Panc1 (cell line): ENCODE measurements around the gene COPB2. TPM values are rescaled to one million over a fixed set of nuclear protein-coding genes. Genes with fewer than 3 reads are reported as not detected.

Experiments used
- ATAC-seq: fragments of 200-7000 bp; cut with Tn5 transposase; 2 replicates; pipeline ENCODE4 v1.9.1; 2020; ENCODE audit warnings: mild to moderate bottlenecking, moderate library complexity
- BruUV-seq: library from RNA; stranded (reverse); fragments of 400-500 nt; replicated peaks from 2 replicates; lab custom pipeline; 2021; lab: Mats Ljungman, UMichigan
- CTCF ChIA-PET: fragments of 300-600 bp; sonication (Branson Sonifier 250); formaldehyde crosslinking; loops from one replicate; lab custom pipeline; 2022; ENCODE audit warnings: antibody characterized with exemption; lab: Charles Lee
- POLR2A ChIA-PET: fragments of 300-600 bp; sonication (Branson Sonifier 250); formaldehyde crosslinking; loops from one replicate; lab custom pipeline; 2022; ENCODE audit warnings: antibody characterized with exemption; lab: Charles Lee
- DNase-seq: peaks from one replicate; pipeline ENCODE4 v3.0.0-alpha.2; 2010; ENCODE audit warnings: low read depth, low spot score
- H3K27ac ChIP-seq: 2 replicates; pipeline ENCODE4 v1.5.1; 2011; ENCODE audit warnings: mild to moderate bottlenecking, low read length, inconsistent platforms
- H3K27me3 ChIP-seq: fragments of 200-500 bp; sonication (Bioruptor generic); 2 replicates; pipeline ENCODE4 v1.6.0; 2014; ENCODE audit warnings: low read length, inconsistent platforms; ENCODE audit not compliant: control insufficient read depth, insufficient read depth
- H3K36me3 ChIP-seq: fragments of 200-500 bp; sonication (Bioruptor generic); 2 replicates; pipeline ENCODE4 v1.5.1; 2014; ENCODE audit warnings: inconsistent platforms, mild to moderate bottlenecking, low read length, moderate library complexity; ENCODE audit not compliant: control insufficient read depth, insufficient read depth
- H3K4me1 ChIP-seq: 2 replicates; pipeline ENCODE4 v1.5.1; 2011; ENCODE audit warnings: inconsistent platforms, mild to moderate bottlenecking, low read length, moderate library complexity; ENCODE audit not compliant: control insufficient read depth, insufficient read depth
- H3K4me3 ChIP-seq, 2 experiments: 2 replicates each; pipeline ENCODE4 v1.5.1; 2011 to 2012; ENCODE audit warnings: low read depth in 2 of 2, low read length in 2 of 2, mild to moderate bottlenecking in 2 of 2, inconsistent platforms in 1 of 2, moderate library complexity in 1 of 2
- H3K9me3 ChIP-seq: fragments of 200-500 bp; sonication (Bioruptor generic); 2 replicates; pipeline ENCODE4 v1.5.1; 2014; ENCODE audit warnings: low read depth, mild to moderate bottlenecking, inconsistent platforms, low read length, moderate library complexity; ENCODE audit not compliant: control insufficient read depth, insufficient read depth
- CTCF ChIP-seq: fragments of 450-650 bp; IDR thresholded peaks from 2 replicates; pipeline ENCODE4 v1.5.1; 2017; ENCODE audit warnings: mild to moderate bottlenecking
- POLR2AphosphoS5 ChIP-seq: IDR thresholded peaks from 2 replicates; pipeline ENCODE4 v1.6.1; 2012; ENCODE audit warnings: mild to moderate bottlenecking, low read depth, low read length, moderate library complexity
- REST ChIP-seq, 2 experiments: IDR thresholded peaks; 2 replicates each; pipeline ENCODE4 v1.6.1; 2011 to 2012; ENCODE audit warnings: low read depth in 2 of 2, control low read depth in 1 of 2, low read length in 1 of 2, mild to moderate bottlenecking in 1 of 2, moderate library complexity in 1 of 2; ENCODE audit not compliant: insufficient read depth in 1 of 2
- SIN3A ChIP-seq: IDR thresholded peaks from 2 replicates; pipeline ENCODE4 v1.6.1; 2012; ENCODE audit warnings: low read depth, mild to moderate bottlenecking, low read length, moderate library complexity, borderline replicate concordance; ENCODE audit not compliant: insufficient read depth
- TCF7L2 ChIP-seq: IDR thresholded peaks from 2 replicates; pipeline ENCODE4 v1.6.1; 2011; ENCODE audit warnings: mild to moderate bottlenecking, low read depth, low read length, inconsistent platforms
- in situ Hi-C: cut with HindIII; loops from 2 replicates; pipeline ENCODE4 v1.10.0; 2016; ENCODE audit warnings: low sequenced_read_pairs, low pct_unique_long_range_greater_than_20kb
- intact Hi-C: fragments of 100-400 bp; cut with micrococcal nuclease; formaldehyde crosslinking; loops from one replicate; pipeline ENCODE4 v1.10.0; 2022; ENCODE audit not compliant: unreplicated experiment
- total RNA-seq: library from RNA; stranded (reverse); gene quantifications from one replicate; pipeline ENCODE4 v1.2.1, GENCODE V29; 2021; ENCODE audit not compliant: unreplicated experiment

Gene COPB2
- total RNA-seq, 1 experiment from 2014 or later: 150 TPM

GRCh38 chr3:139329364-139329850, 60.0 kb downstream of the COPB2 start:
- H3K4me1 ChIP-seq: peaks cover 7% of the 10 kb centered on the region
- TF ChIP-seq CTCF (peak; percentile 100), SIN3A (no peak), REST (IDR thresholded peaks at IDR 0.05; ENCODE audit: insufficient read depth in 1 of 2, low read depth in 2 of 2, low read length in 1 of 2) (peak; percentile 78 to 84)
- peak overlapping the region in 1 of 2 experiments; percentile 40; a peak in 2 of 4 replicates for H3K4me3 ChIP-seq
- no peaks in the 10 kb centered on the region; the same call in 1 of the 2 replicates for H3K27me3 ChIP-seq
- intact Hi-C loops (loop anchor here (1.0 to 2.0 kb wide), 2 partner anchors 217 to 388 kb away; no protein-coding TSS in a partner anchor), in situ Hi-C loops (no loop called here)
- BruUV-seq: no TSS peak
- H3K9me3 ChIP-seq: no peaks in the 10 kb centered on the region
- DNase-seq (peak; percentile 45), ATAC-seq (peak; percentile 98)
- H3K36me3 ChIP-seq: no peaks in the 10 kb centered on the region
- CTCF ChIA-PET: interaction anchor here (0.7 to 1.2 kb wide), 7 partner anchors 16 to 396 kb away, joined by 3 to 15 read pairs (median 4); no protein-coding TSS in a partner anchor
- H3K27ac ChIP-seq: peak overlapping the region; percentile 71
- POLR2A ChIA-PET: no interaction called here

- in situ Hi-C loops: no loop called here
- peak overlapping the region; percentile 71; the same call in 1 of the 2 replicates for H3K27ac ChIP-seq
- ChIA-PET POLR2A (no interaction called here), CTCF (interaction anchor here (1.2 kb wide), 1 partner anchor 217 kb away, joined by 15 read pairs; no protein-coding TSS in a partner anchor)
- H3K4me3 ChIP-seq: no peak overlapping the region
- intact Hi-C loops: loop anchor here (2.0 kb wide), 1 partner anchor 216 kb away; no protein-coding TSS in a partner anchor
- H3K36me3 ChIP-seq: no peaks in the 10 kb centered on the region
- TF ChIP-seq POLR2AphosphoS5: no peak
- TF ChIP-seq CTCF: no peak
- TF ChIP-seq TCF7L2: no peak
- TF ChIP-seq SIN3A: no peak
- TF ChIP-seq REST (IDR thresholded peaks at IDR 0.05; ENCODE audit: insufficient read depth in 1 of 2, low read depth in 2 of 2, low read length in 1 of 2): no peak
- DNase-seq (no peak), ATAC-seq (no peak)
- H3K27me3 ChIP-seq: no peaks in the 10 kb centered on the region; the same call in 1 of the 2 replicates
- BruUV-seq: no TSS peak
- H3K4me1 ChIP-seq: peaks cover 7% of the 10 kb centered on the region
- no peaks in the 10 kb centered on the region for H3K9me3 ChIP-seq
Measured at GRCh38 chr3:139328356-139328755, 61.1 kb downstream of the COPB2 start.
